Colonic mucosa (tissue), 4 donors: ENCODE results near the gene TBX5. TPM values are rescaled to one million over a fixed set of nuclear protein-coding genes. Genes with fewer than 3 reads are reported as not detected.

Experiments
- DNase-seq: peaks from one replicate; pipeline ENCODE4 v3.0.0-alpha.2; 2020
- H3K27ac ChIP-seq: fragments of 200-600 bp; one replicate; pipeline ENCODE4 v1.8.0; 2021
- H3K27me3 ChIP-seq: fragments of 200-600 bp; one replicate; pipeline ENCODE4 v1.8.0; 2021
- H3K36me3 ChIP-seq: fragments of 200-600 bp; one replicate; pipeline ENCODE4 v1.8.0; 2021
- H3K4me1 ChIP-seq: fragments of 200-600 bp; one replicate; pipeline ENCODE4 v1.8.0; 2021; ENCODE audit warnings: mild to moderate bottlenecking
- H3K4me3 ChIP-seq: fragments of 200-600 bp; one replicate; pipeline ENCODE4 v1.8.0; 2021
- H3K9ac ChIP-seq, 2 donors: one replicate each; pipeline ENCODE4 v1.7.0; 2013; ENCODE audit warnings: control low read depth in 2 of 2, low read depth in 2 of 2, low read length in 2 of 2
- H3K9me3 ChIP-seq: fragments of 200-600 bp; one replicate; pipeline ENCODE4 v1.8.0; 2021
- CTCF ChIP-seq: fragments of 200-600 bp; IDR thresholded peaks from one replicate; pipeline ENCODE4 v1.8.0; 2022; ENCODE audit warnings: antibody characterized with exemption, mild to moderate bottlenecking
- intact Hi-C: fragments of 100-400 bp; cut with DNase I; formaldehyde crosslinking; loops from one replicate; pipeline ENCODE4 v1.14.1; 2022
- total RNA-seq, 2 donors: library from RNA; stranded (reverse); fragmentation: NEBNext Ultra II Directional in 1 of 2; extraction: Animal tissue kit (Norgen Biotek cat#: 25700) in 1 of 2; gene quantifications; one replicate each; pipeline ENCODE4 v1.2.1, GENCODE V29; 2021
- donor health status: healthy.
- donor health status: DM: no; HTN: no; CAD: no.
- donor health status: DM: no; HTN: no; CAD: no.

The TBX5 gene
- total RNA-seq, 2 donors from 2014 or later: not detected

GRCh38 chr12:114343585-114344302 is 62.2 kb downstream of the TBX5 start:
- intact Hi-C loops: no loop called here
- no peak for TF ChIP-seq CTCF
- no peak for DNase-seq

GRCh38 chr12:114342656-114343055 is 63.3 kb downstream of the TBX5 start:
- Histone ChIP-seq H3K36me3 (no peaks in the 10 kb centered on the region), H3K27ac (no peak overlapping the region), H3K9ac (no peak overlapping the region), H3K9me3 (no peaks in the 10 kb centered on the region), H3K4me3 (no peak overlapping the region), H3K27me3 (no peaks in the 10 kb centered on the region), H3K4me1 (no peaks in the 10 kb centered on the region)
- no peak for DNase-seq
- intact Hi-C loops: no loop called here
- no peak for TF ChIP-seq CTCF

More at GRCh38 chr12:114343585-114344302, 62.2 kb downstream of the TBX5 start:
- no peaks in the 10 kb centered on the region for H3K4me1 ChIP-seq
- H3K9ac ChIP-seq: no peak overlapping the region
- H3K4me3 ChIP-seq: no peak overlapping the region
- no peak overlapping the region for H3K27ac ChIP-seq
- no peaks in the 10 kb centered on the region for H3K36me3 ChIP-seq
- no peaks in the 10 kb centered on the region for H3K27me3 ChIP-seq
- H3K9me3 ChIP-seq: no peaks in the 10 kb centered on the region

GRCh38 chr12:114341635-114342034 is 64.3 kb downstream of the TBX5 start:
- DNase-seq: no peak
- intact Hi-C loops: no loop called here
- no peaks in the 10 kb centered on the region for H3K27me3 ChIP-seq
- H3K4me3 ChIP-seq: no peak overlapping the region
- no peak overlapping the region for H3K9ac ChIP-seq
- H3K4me1 ChIP-seq: no peaks in the 10 kb centered on the region
- H3K36me3 ChIP-seq: no peaks in the 10 kb centered on the region
- TF ChIP-seq CTCF: no peak
- no peaks in the 10 kb centered on the region for H3K9me3 ChIP-seq
- no peak overlapping the region for H3K27ac ChIP-seq

GRCh38 chr12:114340231-114340630 is 65.7 kb downstream of the TBX5 start:
- no peak for DNase-seq

GRCh38 chr12:114339626-114340025 is 66.3 kb downstream of the TBX5 start:
- no peak overlapping the region for H3K27ac ChIP-seq
- H3K27me3 ChIP-seq: no peaks in the 10 kb centered on the region
- intact Hi-C loops: no loop called here
- H3K4me1 ChIP-seq: no peaks in the 10 kb centered on the region
- DNase-seq: no peak
- H3K4me3 ChIP-seq: no peak overlapping the region
- TF ChIP-seq CTCF: no peak
- H3K9me3 ChIP-seq: no peaks in the 10 kb centered on the region
- no peaks in the 10 kb centered on the region for H3K36me3 ChIP-seq
- no peak overlapping the region for H3K9ac ChIP-seq

More at GRCh38 chr12:114340231-114340630, 65.7 kb downstream of the TBX5 start:
- H3K4me3 ChIP-seq: no peak overlapping the region
- no peaks in the 10 kb centered on the region for H3K27me3 ChIP-seq
- TF ChIP-seq CTCF: no peak
- no peak overlapping the region for H3K9ac ChIP-seq
- no peaks in the 10 kb centered on the region for H3K4me1 ChIP-seq
- no peak overlapping the region for H3K27ac ChIP-seq
- intact Hi-C loops: no loop called here
- H3K9me3 ChIP-seq: no peaks in the 10 kb centered on the region
- H3K36me3 ChIP-seq: no peaks in the 10 kb centered on the region
